ENCODE results near the gene KIAA1210. TPM values are rescaled to one million over a fixed set of nuclear protein-coding genes. Genes with fewer than 3 reads are reported as not detected.

KIAA1210 gene
- total RNA-seq, result not detected in 2 replicates

GRCh38 chrX:119127650-119128049 lies at the start of gene KIAA1210:
Gene KIAA1210 (minus strand): TSS chrX:119127812. CDS start chrX:119123642, 4,170 bp downstream.

GRCh38 chrX:119072744-119073143 lies 54.9 kb downstream of the KIAA1210 start, which contains the start of gene CT47C1:
Gene CT47C1 (plus strand): TSS chrX:119072993. CDS start chrX:119073226, 233 bp downstream.

Other genes starting within 250 kb of the KIAA1210 start
- not detected in 2 replicates for gene LONRF3, start 153.2 kb downstream of the KIAA1210 start, total RNA-seq
- gene CT47C1, start 54.8 kb downstream of the KIAA1210 start, total RNA-seq, result not detected in 2 replicates
- 120 and 137 TPM in 2 replicates for gene PGRMC1, start 108.5 kb upstream of the KIAA1210 start, total RNA-seq